HG03060 (cell line): ENCODE measurements around the gene C1orf52.

Experiments used
- ATAC-seq: cut with Tn5 transposase; IDR thresholded peaks from one replicate; pipeline ENCODE4 v1.9.1; 2021; ENCODE audit warnings: low read depth, moderate number of reproducible peaks; ENCODE audit not compliant: unreplicated experiment

C1orf52 gene

GRCh38 chr1:85240643-85241042 lies 18.8 kb downstream of the C1orf52 start:
- no peak for ATAC-seq

- no peak for ATAC-seq
Measured at GRCh38 chr1:85240174-85240601, 19.3 kb downstream of the C1orf52 start.

DNA sequence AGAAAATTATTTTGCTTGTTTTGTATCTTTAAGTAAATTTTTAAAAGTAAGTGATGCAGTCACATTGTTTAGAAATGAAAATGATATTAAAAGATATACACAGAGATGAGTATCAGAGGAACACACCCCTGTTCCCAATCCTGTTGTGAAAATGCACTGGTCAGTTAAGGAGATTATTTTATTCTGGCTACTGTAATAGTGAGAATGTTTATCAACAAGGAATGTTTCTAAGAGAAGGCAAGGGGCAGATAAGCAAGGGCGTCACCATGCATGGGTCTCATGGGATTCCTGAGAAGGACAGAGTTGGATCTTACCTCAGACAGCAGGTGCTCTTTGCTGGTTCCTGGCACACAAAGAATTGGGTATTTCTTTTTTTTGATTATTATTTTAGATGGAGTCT lies 21.8 kb downstream of the C1orf52 start:
- no peak for ATAC-seq

- ATAC-seq, result no peak
Measured at GRCh38 chr1:85230305-85230977, 29.0 kb downstream of the C1orf52 start.

DNA sequence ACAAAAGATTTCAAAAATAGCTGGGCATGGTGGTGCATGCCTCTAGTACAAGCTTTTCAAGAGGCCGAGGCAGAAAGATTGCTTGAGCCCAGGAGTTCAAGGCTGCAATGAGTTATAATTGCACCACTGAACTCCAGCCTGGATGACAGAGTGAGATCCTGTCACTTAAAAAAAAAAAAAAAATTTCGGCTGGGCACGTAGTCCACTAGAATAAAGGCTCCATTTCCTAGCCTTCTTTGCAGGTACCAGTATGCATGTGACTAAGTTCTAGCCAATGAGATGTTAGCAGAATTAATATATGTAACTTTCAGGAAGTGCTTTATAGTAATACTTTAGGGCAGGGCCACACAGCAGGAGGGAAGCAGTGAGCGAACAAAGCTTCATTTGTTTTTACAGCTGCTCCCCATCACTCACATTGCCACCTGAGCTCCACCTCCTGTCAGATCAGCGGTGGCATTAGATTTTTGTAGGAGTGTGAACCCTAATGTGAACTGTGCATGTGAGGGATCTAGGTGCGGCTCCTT lies 29.8 kb downstream of the C1orf52 start:
- no peak for ATAC-seq

DNA sequence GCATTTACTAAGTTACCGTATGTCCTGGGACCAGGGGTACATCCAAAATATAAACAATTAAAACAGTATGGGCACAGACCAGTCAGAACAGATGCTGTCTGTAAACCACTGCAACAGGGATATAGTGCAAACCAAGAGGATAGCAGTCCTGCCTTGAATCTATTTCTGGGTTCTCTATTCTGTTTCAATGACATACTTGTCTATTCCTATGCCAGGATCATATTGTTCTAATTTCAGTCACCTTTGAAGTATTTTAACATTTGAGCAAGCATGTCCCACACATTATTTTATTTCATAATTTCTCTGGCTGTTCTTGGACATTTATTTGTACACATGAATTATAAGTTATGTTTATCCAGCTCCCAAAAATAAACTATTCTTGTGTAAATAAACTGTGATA lies 30.5 kb downstream of the C1orf52 start:
- ATAC-seq, result no peak

- no peak for ATAC-seq
Measured at GRCh38 chr1:85225624-85226380, 33.7 kb downstream of the C1orf52 start.

DNA sequence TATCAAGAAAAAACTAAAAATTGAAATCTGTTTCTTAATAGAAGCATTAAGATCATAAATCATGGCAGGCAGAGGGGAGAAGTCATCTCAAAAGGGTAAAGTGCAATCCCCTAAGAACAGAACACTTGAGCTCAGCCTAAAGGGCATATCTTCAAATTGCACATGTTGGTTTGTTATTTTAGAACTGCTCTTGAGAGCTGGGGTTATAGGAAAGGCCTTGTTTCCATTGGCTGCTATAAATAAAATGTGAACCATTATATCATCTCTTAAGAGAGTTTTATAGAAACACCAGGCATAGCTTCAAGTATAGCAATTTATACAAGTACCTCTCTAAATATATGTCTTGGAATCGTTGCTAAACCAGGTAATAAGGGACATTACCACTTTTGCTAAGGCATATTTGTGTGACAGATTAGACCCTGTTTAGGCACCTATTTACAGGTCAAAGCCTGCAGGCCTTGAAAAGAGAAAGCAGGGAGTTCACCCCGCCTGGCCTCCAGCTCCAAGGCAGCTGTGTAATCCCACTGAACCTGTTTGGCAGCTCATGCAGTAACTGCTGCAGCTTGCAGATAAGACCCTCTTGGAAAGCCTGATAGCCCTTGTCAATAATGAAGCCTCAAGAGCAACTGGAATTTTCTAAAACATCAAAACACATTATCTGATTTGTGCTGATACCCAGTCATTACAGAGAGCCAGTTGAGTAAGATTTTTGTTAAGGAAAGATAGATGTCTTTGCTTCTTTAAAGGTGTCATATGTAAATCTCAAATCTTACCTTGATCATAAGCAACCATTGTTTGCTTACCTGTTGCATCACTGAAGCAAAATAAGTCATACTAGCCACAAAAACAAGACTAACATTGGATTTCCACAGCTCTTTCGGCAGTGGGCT lies 34.5 kb downstream of the C1orf52 start:
- no peak for ATAC-seq

- no peak for ATAC-seq
Measured at GRCh38 chr1:85224295-85224694, 35.2 kb downstream of the C1orf52 start.

- no peak for ATAC-seq
Measured at GRCh38 chr1:85223334-85223733, 36.1 kb downstream of the C1orf52 start.

DNA sequence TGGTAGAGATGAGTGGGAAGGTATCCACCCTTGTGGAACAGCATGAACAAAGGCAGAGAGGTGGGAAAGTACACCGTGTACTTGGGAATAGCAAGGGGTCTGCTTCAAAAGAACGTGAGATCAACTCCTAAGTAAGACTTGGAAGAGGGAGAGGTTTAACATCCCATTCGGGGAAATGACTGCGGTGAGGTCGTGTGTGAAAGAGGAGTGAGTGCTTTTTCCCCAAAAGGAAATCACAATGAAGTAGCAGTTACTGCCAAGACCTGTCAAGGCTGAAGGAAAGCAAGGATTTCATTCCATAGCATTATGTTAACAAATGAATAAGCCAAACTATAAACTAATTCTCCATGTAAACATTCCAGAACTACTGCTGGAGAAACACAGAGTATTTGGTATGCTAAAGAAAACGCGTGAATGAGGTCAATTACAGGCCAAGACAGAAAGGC lies 38.7 kb downstream of the C1orf52 start:
- no peak for ATAC-seq

- ATAC-seq, result no peak
Measured at GRCh38 chr1:85219853-85220610, 39.4 kb downstream of the C1orf52 start.

DNA sequence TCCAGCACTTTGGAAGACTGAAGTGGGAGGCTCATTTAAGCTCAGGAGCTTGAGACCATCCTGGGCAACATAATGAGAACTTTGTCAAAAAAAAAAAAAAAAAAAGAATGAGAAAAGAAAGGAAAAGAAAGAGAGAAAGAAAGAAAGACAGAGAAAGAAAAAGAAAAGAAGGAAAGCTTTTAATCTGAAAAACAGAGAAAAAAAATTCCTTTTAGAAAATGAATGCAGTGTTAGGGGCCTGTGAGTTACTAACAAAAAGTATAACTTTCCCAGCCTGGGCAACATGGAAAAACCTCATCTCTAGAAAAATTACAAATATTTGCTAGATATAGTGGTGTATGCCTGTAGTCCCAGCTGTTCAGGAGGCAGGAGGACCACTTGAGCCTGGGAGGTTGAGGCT lies 42.8 kb downstream of the C1orf52 start:
- no peak for ATAC-seq

DNA sequence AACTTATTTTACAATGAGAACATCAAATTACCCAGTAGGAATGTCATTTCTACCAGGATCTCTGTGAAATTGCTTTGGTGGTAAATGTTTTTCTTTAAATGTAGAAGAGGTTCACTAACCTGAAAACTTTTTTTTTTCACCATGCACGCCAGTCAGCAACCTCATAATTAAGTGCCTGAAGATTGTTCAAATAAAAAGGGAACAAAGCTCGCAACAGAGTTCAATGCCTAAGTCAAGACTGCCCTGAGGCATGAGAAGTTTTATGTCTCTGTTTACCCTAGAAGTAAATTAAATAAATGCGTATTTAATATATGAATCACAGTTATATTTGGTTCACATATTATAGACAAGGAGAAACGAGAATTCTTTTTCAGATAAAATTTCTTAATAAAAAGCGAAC lies 44.8 kb downstream of the C1orf52 start:
- no peak for ATAC-seq

DNA sequence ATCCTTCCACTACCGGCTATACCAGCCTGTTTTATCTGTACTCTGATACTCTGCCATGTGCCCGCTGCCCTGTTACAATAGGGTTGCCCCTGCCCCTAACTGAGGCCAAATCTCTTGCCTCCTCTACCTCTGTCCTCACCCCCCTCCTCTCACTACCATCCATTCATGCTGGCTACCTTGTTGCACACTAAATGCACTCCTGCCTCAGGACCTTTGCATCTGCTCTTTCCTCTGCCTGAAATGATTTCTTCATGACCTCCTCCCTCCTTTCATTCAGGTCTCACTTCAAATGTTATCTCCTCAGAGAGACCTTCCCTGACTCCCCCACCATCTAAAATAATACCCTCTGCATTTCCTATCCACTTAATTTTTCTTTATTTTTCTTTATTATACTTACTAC lies 51.0 kb downstream of the C1orf52 start:
- ATAC-seq, result no peak

GRCh38 chr1:85203573-85204171 lies 55.8 kb downstream of the C1orf52 start:
- ATAC-seq, result no peak

- ATAC-seq, result no peak
Measured at GRCh38 chr1:85202864-85203255, 56.6 kb downstream of the C1orf52 start.

- no peak for ATAC-seq
Measured at GRCh38 chr1:85202092-85202863, 57.2 kb downstream of the C1orf52 start.
